ENCODE measurements around the gene MAP7D2.

Gene MAP7D2

DNA sequence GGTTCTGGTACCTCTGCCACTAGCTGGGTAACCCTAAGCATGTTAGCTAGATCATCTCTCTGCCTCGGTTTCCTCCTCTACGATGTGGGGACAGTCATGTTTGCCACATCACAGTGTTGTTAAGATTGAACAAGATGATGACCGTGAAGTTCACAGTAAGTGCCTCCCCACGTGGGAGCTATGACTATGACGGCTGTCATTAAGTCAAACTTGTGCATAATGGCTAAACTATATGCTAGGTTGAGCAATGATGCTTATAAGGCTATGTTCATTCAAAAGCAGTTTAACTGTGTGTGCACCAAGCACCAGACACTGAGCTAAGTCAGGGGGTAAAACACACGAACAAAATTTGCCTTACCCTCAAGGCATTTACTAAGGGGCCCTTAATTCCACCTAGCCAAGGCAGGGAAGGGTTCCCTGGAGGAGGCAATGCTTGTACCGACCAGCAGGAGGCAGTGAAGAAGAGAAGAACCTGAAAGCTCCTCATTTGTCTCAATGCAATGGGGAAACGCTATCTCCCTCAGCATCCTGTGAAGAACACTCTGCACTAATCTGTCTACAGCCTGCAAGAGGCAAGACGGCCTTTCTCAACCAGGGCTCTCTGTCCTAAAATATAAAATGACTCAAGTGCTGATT, 52.9 kb downstream of the MAP7D2 start:
- no peak overlapping the region for H3K4me3 ChIP-seq (ENCODE audit: low read depth, low read length)
- no peak for DNase-seq (ENCODE audit: low read depth, low spot score)
- ChIA-PET POLR2A (no interaction called here), CTCF (interaction anchor here (1.3 to 3.6 kb wide), 2 partner anchors 13 to 159 kb away, joined by 3 to 18 read pairs; no protein-coding TSS in a partner anchor)
- TF ChIP-seq, protein P1, sequence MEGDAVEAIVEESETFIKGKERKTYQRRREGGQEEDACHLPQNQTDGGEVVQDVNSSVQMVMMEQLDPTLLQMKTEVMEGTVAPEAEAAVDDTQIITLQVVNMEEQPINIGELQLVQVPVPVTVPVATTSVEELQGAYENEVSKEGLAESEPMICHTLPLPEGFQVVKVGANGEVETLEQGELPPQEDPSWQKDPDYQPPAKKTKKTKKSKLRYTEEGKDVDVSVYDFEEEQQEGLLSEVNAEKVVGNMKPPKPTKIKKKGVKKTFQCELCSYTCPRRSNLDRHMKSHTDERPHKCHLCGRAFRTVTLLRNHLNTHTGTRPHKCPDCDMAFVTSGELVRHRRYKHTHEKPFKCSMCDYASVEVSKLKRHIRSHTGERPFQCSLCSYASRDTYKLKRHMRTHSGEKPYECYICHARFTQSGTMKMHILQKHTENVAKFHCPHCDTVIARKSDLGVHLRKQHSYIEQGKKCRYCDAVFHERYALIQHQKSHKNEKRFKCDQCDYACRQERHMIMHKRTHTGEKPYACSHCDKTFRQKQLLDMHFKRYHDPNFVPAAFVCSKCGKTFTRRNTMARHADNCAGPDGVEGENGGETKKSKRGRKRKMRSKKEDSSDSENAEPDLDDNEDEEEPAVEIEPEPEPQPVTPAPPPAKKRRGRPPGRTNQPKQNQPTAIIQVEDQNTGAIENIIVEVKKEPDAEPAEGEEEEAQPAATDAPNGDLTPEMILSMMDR (IDR thresholded peaks at IDR 0.05; ENCODE audit: insufficient read depth, low read length, missing control alignments), result no peak

DNA sequence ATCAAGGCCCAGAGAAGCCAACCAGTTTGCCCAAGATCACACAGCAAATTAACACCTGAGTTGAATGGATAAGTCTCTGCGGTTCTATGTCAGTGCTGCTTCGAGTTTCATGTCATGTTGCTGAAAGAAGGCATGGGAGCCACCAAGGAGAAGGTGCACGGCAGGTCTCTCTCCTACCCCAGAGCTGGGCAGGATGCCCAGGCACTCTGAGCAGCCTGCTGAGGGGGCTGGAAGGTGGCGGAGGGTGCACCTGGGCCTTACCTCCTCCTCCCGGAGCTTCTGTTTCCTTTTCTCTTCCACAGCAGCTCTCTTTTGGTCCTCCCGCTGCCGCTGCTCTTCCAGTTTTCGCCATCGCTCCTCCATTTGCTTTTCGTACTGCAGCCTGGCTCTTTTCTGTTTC, 53.6 kb downstream of the MAP7D2 start:
- no peak for DNase-seq (ENCODE audit: low read depth, low spot score)
- POLR2A ChIA-PET, result no interaction called here
- CTCF ChIA-PET, result interaction anchor here (1.3 to 3.6 kb wide), 2 partner anchors 12 to 158 kb away, joined by 3 to 18 read pairs; no protein-coding TSS in a partner anchor
- TF ChIP-seq, protein P1 (IDR thresholded peaks at IDR 0.05; ENCODE audit: insufficient read depth, low read length, missing control alignments), result no peak
- no peak overlapping the region for H3K4me3 ChIP-seq (ENCODE audit: low read depth, low read length)

DNA sequence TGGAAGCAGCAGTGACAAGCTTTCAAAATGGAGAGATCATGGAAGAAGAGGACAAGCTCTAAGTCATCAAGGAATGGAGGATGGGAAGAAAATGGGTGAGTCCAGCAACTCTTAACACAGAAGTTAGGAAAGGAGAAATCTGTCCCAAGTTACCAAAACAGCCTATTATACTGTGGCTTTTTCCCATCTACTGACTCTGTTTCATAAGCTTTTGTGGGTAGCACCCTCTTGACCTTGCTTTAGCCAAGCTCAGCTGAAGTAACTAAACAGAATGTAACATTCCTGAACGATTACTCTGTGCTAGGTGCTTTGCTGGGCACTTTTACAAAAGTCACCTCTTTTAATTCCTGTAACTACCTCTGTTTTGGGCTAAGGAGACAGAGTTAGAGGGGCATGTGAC, 54.9 kb downstream of the MAP7D2 start:
- no peak for DNase-seq (ENCODE audit: low read depth, low spot score)
- TF ChIP-seq, protein P1 (IDR thresholded peaks at IDR 0.05; ENCODE audit: insufficient read depth, low read length, missing control alignments), result no peak
- H3K4me3 ChIP-seq (ENCODE audit: low read depth, low read length), result no peak overlapping the region
- POLR2A ChIA-PET, result no interaction called here
- CTCF ChIA-PET, result interaction anchor here (0.8 to 3.6 kb wide), 2 partner anchors 10 to 157 kb away, joined by 4 to 18 read pairs; no protein-coding TSS in a partner anchor

GRCh38 chrX:20060961-20061748, 55.6 kb downstream of the MAP7D2 start:
- no peak overlapping the region for H3K4me3 ChIP-seq (ENCODE audit: low read depth, low read length)
- POLR2A ChIA-PET, result no interaction called here
- CTCF ChIA-PET, result interaction anchor here (3.6 kb wide), 1 partner anchor 156 kb away, joined by 18 read pairs; no protein-coding TSS in a partner anchor
- no peak for DNase-seq (ENCODE audit: low read depth, low spot score)
- TF ChIP-seq, protein P1 (IDR thresholded peaks at IDR 0.05; ENCODE audit: insufficient read depth, low read length, missing control alignments), result no peak

DNA sequence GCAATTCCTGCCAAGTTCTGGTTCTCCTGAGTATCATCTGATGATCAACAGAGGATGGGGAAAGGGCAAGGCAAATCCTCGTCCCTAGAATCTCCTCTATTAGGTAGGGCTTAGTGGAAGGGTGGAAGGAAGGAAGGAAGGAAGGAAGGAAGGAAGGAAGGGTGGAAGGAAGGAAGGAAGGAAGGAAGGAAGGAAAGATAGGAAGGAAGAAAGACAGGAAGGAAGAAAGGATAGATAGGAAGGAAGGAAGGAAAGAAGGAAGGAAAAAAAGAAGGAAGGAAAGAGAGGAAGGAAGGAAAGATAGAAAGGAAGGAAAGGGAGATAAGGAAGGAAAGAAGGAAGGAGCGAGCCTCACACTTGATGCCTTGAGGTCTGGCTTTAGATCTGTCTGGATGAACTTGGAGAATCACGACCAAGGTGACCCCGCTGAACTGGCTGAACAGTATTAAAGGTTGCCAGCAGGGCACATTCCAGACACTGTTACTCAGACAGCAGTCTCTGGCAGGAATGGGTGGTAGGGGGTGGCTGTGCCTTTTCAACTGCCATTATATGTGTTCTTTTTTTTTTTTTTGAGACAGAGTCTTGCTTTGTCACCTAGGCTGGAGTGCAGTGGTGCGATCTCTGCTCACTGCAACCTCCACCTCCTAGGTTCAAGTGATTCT, 57.1 kb downstream of the MAP7D2 start:
- TF ChIP-seq, protein P1 (IDR thresholded peaks at IDR 0.05; ENCODE audit: insufficient read depth, low read length, missing control alignments), result no peak
- ChIA-PET CTCF (interaction anchor here (0.9 to 1.2 kb wide), 2 partner anchors 8 to 68 kb away, joined by 3 read pairs; partner anchors contain the start of gene BCLAF3), POLR2A (no interaction called here)
- no peak for DNase-seq (ENCODE audit: low read depth, low spot score)
- H3K4me3 ChIP-seq (ENCODE audit: low read depth, low read length), result no peak overlapping the region

DNA sequence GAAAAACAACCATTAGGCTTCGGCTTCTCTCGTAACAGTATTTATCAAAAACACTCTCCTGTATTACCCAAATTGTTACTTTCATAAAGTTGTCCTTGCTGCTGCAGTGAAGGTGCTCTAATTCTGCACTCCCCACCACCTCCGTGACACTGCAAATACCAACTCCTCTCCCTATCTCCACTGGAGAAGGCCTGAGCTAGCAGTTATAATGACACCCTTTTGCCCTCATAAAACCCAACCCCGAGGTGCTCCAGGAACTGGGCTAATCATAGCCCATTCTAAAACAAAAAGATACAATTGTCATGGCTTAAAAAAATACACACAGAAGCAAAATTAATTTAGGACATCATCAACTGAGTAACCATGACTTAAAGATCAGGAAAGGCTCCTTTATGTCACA, 59.2 kb downstream of the MAP7D2 start:
- TF ChIP-seq, protein P1 (IDR thresholded peaks at IDR 0.05; ENCODE audit: insufficient read depth, low read length, missing control alignments), result no peak
- ChIA-PET CTCF (no interaction called here), POLR2A (no interaction called here)
- no peak for DNase-seq (ENCODE audit: low read depth, low spot score)
- H3K4me3 ChIP-seq (ENCODE audit: low read depth, low read length), result no peak overlapping the region

Data from AG04449 (cell line).